ENCODE results near the gene TMEM26.

Gene TMEM26

DNA sequence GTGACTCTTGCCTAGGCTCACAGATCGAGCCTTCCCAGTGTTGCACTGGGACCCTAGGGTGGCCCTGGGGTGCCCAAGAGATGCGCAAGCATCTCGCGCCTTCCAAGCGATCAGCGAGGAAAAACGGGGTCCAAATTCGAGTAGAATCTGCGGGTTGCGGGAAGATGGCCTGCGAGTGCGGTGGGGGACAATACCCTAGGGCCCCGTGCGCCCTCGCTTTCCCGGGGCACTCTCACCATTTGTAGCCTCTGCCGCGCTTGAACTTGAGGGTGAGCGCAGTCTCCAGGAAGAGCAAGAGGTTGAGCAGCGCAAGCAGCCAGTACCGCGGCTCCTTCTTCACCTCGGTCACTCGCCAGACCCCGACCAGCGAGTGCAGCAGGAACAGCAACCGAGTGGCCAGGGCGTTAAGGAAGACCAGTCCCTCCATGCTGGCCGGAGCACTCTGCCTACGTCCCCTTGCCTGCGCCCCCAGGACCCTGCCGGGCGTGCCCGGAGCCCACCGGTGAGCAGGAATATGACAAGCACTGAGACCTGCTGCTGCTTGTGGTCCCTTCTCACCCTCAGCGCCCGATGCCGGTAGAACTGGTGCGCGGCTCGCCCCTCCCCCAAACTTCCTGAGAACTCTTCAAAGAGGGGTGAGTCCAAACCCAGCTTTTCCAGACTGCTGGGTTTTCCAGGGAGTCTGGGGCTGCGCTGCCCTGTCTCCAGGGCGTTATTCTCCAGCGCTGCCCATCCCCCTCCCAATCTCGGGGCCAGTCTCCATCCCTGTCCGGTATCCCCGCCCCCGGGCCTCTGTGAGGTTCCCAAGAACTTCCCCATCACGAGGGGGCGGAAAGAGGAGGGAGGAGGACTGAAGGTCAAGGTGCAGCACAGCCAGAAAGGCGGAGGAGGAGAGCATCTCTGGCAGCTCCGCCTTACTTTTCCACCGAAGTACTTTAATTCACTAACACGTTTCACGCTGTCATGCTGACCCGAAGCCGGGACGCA lies at the start of gene TMEM26:
TMEM26 (minus strand) TSS at position 727 of the 987 bp plus-strand sequence; CDS start at position 427, 300 bp downstream.
- FAIRE-seq: no peak

DNA sequence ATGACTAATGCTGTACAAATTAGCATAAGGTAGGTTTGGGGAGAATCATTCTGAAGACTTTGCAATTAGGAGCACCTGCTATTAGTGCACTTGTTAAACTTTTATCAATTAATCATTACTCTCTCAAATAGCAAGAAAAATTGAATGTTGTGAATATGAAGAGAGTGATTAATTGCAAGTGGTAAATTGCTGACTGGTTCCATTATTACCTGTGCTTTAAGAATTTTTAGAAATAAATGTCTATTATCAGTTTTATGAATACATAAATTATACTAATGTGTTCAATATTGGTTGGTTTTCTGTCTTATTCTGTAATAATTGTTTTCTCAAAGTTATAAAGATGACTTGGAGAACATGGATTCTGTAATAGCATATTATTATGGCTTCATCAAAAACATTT lies 47.3 kb upstream of the TMEM26 start:
- FAIRE-seq: no peak

DNA sequence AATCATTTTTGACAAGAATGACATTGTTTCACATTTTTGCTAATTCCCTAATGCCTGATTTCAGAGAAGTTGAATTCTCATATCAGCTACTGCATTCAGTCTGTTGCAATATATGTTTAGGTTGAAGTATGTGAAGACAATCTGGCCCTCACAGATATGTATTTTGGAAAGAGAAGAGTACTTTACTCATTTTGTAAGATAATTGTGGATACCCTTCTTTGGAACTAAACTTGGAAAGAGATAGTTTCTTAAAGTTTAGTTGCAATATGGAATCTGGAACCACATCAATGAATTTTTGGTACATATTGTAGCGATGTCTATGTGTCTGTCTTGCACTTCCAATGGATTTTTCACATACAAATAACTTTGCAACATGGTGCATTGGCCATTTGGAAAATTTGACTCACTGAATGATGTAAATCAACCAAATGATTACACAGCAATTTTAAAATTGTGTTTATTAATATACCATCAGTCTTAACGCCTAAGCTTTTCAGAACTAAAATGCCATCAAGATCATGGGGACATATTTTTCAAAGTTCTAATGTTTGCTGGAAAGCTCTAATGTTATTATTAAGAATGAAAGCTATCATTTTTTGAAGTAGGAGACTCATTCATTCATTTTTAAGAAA lies 39.3 kb upstream of the TMEM26 start:
- FAIRE-seq: no peak

GRCh38 chr10:61487506-61487905 lies 34.3 kb upstream of the TMEM26 start:
- FAIRE-seq: no peak

DNA sequence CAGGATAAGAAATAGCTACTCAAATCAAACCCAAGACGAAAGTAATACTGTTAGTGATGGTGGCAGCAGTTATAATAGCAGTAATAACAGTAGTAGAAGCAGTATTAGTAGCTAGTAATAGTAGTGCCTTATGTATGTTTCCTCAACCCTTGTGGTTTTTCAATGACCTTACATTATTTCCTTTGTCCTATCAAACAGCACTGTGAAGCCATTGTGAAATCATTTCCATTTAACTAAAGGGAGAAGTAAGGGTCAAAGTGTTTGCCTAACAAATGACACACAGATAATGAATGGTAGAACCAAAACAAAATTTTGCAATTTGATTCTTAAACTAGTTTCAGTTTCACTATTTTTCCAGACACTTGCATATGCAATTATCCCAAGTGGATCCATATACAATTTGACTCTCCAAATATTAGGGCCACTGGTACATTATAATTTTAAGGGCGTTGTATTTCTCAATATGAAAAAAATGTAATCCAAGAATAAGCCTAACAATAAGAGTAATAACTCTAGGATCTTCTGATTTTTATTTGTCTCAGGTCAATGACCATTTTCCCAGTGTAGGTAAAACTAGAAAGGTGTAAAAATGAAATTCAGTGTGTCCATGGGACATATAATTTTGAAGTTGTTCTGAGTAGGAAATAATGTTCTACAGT lies 33.7 kb upstream of the TMEM26 start:
- FAIRE-seq: no peak

DNA sequence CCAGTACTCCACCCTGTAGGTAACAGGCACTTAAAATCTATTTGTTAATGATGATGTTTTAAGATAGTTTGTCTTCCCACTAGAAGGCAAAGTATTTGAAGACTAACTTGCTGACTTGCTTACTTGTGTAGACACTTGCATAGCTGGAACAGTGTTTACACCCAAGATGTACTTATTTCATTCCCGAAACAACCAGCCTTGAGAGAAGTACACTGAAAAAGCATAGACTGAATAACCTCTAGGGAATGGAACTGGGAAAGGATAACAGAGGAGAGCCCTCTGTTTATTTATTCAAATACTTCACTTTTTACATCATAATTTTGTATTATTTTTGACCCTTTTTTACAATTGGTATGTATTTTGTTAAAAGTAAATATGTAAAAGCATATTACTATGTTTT lies 33.1 kb upstream of the TMEM26 start:
- FAIRE-seq: peak; percentile 47

GRCh38 chr10:61481597-61481996 lies 28.4 kb upstream of the TMEM26 start:
- FAIRE-seq: no peak

- no peak for FAIRE-seq
These were observed 27.0 kb upstream of the TMEM26 start for GRCh38 chr10:61480208-61480607.

DNA sequence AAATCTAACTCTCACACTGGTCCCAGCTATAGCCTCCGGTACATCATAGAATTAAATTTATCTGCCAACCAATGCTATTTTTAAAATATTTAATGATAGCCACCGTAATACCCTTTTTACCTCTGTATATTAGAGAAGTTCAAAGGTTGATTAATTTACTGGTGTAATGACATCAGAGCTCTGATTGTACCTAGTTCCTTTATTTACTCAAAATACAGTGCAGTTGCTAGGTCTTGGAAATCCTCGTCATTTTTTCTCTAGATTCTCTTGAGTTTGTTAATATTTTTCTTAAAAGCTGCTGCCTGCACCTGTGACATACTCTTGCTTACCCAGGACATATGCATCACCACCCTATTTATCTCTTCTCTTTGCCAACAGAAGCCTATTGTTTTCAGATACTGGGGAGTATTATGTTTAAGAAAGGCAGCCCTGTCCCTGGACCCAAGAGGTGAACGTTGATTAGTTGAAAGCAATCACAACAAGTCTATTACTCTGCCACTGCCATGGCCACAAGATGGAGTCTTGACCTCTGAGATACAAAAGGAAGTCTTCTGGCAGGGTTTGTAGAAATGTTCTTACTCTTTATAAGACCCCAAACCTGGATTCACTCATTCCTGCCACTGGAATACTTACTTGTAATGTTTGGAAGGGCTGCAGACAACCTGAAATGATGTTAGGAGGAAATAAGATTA lies 25.6 kb upstream of the TMEM26 start:
- no peak for FAIRE-seq

DNA sequence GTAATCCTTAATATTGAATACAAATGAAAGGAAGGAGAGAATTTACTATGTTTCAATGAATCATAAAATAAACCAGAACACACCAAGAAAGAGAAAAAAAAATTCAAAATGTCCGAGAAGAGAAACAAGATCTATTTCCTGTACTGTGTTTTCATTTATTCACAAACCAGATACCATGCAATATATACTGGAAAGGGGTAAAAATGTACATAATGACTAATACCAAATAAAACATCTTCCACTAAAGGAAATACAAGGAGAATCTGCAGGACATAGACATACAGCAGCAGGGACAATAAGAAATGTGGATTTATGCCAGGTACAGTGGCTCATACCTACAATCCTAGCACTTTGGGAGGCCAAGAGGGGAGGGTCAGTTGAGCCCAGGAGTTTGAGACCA lies 24.3 kb upstream of the TMEM26 start:
- no peak for FAIRE-seq

DNA sequence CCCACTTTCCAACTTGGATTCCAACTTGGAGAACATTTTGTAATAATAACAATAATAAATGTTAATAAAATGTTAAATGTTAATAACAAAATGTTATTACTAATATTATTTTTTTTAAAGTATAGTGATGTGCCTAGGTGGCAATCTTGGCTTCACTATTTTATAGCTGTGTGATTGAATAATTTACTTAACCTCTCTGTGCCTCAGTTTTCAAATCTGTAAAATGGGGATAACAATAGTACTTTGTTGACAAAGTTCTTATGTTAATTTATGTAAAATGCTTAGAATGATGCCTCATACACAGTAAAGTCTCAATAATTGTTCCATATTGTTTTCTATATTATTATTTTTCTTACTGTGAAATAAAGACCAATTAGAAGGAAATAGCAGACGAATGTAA lies 23.3 kb upstream of the TMEM26 start:
- FAIRE-seq: no peak

- no peak for FAIRE-seq
These were observed 22.3 kb upstream of the TMEM26 start for GRCh38 chr10:61475449-61475873.

DNA sequence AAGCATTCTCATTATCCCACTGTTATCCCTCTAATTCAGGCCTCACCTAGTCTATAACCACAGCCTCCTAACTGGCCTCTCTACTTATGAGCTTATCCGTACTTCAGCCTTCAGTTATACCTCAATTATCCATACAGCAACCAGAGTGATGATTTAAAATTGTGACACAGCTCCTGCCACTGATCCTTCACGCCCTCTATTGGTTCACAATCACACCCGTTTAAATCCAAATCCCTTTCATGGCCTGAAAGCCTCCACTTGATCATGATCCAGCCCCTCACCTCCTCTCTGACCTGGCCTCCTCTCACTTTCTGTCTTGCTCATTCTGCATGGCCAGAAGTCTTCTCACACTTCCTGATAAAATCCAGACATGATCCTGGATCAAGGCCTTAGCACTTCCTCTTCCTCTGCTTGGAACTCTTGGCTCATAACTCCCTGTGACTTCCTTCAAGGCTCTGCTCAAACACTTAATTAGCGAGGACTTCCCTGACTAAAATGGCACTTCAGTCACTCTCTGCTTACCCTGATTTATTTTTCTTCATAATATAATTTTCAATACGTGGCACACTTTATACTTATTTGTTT lies 19.0 kb upstream of the TMEM26 start:
- FAIRE-seq: no peak

GRCh38 chr10:61471491-61471890 lies 18.3 kb upstream of the TMEM26 start:
- FAIRE-seq: no peak

DNA sequence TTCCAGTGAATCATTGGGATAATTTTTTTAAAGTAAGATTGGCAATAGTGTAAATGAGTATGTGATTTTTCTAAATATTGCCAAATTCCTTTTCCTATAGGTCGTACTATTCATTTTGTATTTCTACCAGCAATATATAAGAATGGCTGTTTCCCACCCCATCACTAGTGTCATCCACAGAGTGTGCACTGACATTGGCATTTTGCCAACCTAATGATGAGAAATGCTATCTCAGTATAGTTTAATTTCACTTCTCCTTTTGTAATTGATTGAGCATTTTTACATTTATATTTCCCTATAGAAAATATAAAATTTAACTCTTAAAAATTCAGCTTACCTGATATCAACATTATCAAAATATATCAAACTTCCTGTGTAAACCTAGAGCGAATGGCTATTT lies 17.6 kb upstream of the TMEM26 start:
- FAIRE-seq: no peak

DNA sequence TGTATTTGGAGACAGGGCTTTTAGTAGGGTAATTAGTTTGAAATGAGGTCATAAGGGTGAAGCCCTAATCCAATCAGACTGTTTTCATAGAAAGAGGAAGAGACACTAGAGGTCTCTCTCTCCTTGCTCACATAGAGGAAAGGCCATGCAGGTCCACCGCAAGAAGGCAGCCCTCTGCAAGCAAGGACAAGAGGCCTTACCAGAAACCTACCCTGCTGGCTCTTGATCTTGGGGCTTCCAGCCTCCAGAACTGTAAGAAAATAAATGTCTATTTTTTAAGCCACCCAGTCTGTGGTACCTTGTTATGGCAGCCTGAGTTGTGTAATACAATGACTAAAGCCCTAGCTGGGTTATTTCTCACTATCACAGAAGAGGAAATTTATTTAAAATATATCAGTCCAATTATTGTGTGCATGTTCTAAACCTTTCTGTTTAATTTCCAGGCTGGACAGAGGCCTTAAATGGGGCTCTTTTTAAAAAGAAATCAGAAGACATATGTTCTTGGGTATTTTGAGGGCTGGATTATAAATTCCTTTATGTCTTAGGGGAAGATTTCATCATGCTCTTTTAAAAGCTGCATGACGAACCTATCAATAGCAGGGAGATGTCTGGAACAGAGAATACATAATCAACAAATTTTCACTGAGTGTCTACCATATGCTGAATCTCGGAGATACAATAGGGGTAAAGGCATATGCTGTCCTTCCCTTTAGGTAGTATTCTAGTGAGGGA lies 12.9 kb upstream of the TMEM26 start:
- no peak for FAIRE-seq

DNA sequence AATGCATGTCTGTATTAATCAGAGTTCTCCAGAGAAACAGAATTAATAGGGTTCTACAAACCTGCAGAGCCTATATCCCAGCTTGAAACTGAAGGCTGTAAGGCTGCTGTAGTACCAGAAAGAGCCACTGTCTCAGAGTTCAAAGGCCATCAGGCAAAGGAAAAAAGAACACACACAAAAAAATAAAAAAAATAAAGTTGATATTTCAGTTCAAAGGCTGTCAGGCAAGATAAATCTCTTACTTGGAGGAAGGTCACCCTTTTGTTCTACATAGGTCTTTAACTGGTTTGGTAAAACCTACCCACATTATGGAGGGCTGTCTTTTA lies 12.0 kb upstream of the TMEM26 start:
- no peak for FAIRE-seq

- no peak for FAIRE-seq
These were observed 11.4 kb upstream of the TMEM26 start for GRCh38 chr10:61464461-61465170.

GRCh38 chr10:61463035-61463909 lies 10.1 kb upstream of the TMEM26 start:
- FAIRE-seq: no peak

- FAIRE-seq: no peak
These were observed 7.7 kb upstream of the TMEM26 start for GRCh38 chr10:61460835-61461234.
